Thyroid gland (tissue), 4 donors: Measurements from ENCODE around the gene SNX33. TPM values are rescaled to one million over a fixed set of nuclear protein-coding genes. Genes with fewer than 3 reads are reported as not detected.

Experiments used
- DNase-seq, 2 donors: peaks; one replicate each; pipeline ENCODE4 v3.0.0-alpha.2; 2019
- H3K27ac ChIP-seq, 3 donors: fragments of 200-600 bp; sonication (generic); 1 replicate in 2 of 3; 2 replicates in 1 of 3; pipeline ENCODE4 v1.5.1; 2016 to 2019; ENCODE audit warnings: mild to moderate bottlenecking in 1 of 3, moderate library complexity in 1 of 3
- H3K27me3 ChIP-seq: fragments of 200-600 bp; sonication (generic); one replicate; pipeline ENCODE4 v1.5.1; 2019
- H3K36me3 ChIP-seq, 2 donors: fragments of 200-600 bp; sonication (generic); one replicate each; pipeline ENCODE4 v1.5.1; 2016 to 2019
- H3K4me1 ChIP-seq, 2 donors: fragments of 200-600 bp; sonication (generic); one replicate each; pipeline ENCODE4 v1.5.1; 2017 to 2019
- H3K4me3 ChIP-seq, 3 donors: fragments of 200-600 bp; sonication (generic); replicated peaks in 1 of 3; 1 replicate in 2 of 3; 2 replicates in 1 of 3; pipeline ENCODE4 v1.5.1; 2016; ENCODE audit warnings: mild to moderate bottlenecking in 1 of 3
- H3K9me3 ChIP-seq: fragments of 200-600 bp; sonication (generic); one replicate; pipeline ENCODE4 v1.5.1; 2017
- CTCF ChIP-seq, 6 experiments: fragments of 200-600 bp in 3 of 6; fragments of 450-650 bp in 3 of 6; sonication (generic) in 3 of 6; IDR thresholded peaks; one replicate each; pipeline ENCODE4 v1.5.1; 2016 to 2019; ENCODE audit warnings: antibody characterized with exemption in 6 of 6, mild to moderate bottlenecking in 2 of 6, inconsistent platforms in 1 of 6, moderate library complexity in 1 of 6
- POLR2A ChIP-seq, 2 donors: fragments of 450-650 bp; IDR thresholded peaks; one replicate each; pipeline ENCODE4 v1.6.1; 2017; ENCODE audit warnings: antibody characterized with exemption in 2 of 2, mild to moderate bottlenecking in 2 of 2, moderate library complexity in 1 of 2
- WGBS, 2 donors: methylation state at CpG; one replicate each; pipeline ENCODE4 v1.1.5; 2017; 5-methylcytosine and 5-hydroxymethylcytosine counted together
- intact Hi-C: fragments of 100-400 bp; cut with DNase I; formaldehyde crosslinking; loops from one replicate; pipeline ENCODE4 v1.15.1; 2023
- total RNA-seq, 4 donors: library from RNA; depleted of rRNA; stranded (reverse); fragments of >200 nt; gene quantifications; one replicate each; pipeline ENCODE4 v1.2.3, GENCODE V29; 2016

The SNX33 gene
- total RNA-seq, 4 donors from 2014 or later = 22.8 to 28.7 (median 26.5) TPM

- Histone ChIP-seq H3K9me3 (no peaks in the 10 kb centered on the region), H3K27me3 (no peaks in the 10 kb centered on the region), H3K36me3 (no peaks in the 10 kb centered on the region), H3K4me1 (peaks cover 19 to 36% of the 10 kb centered on the region in 2 donors), H3K4me3 (peak overlapping the region; percentile 53 to 94 (median 71)), H3K27ac (peak overlapping the region; percentile 78 to 94 (median 93))
- no peak for DNase-seq
- 3 to 5% methylated on average over 13 to 15 of the region's 16 CpGs for whole genome bisulfite sequencing, 2 donors
- intact Hi-C loops = loop anchor here (10.0 kb wide), 1 partner anchor 46 kb away; no protein-coding TSS in a partner anchor
- TF ChIP-seq POLR2A (IDR thresholded peaks at IDR 0.05) (no peak), CTCF (IDR thresholded peaks at IDR 0.05) (no peak)
These were observed 8.5 kb upstream of the SNX33 start for GRCh38 chr15:75639191-75639708.

- Histone ChIP-seq H3K4me1 (peaks cover 19 to 36% of the 10 kb centered on the region in 2 donors), H3K27me3 (no peaks in the 10 kb centered on the region), H3K27ac (peak within 1 kb of the TSS; percentile 78 to 94 (median 93)), H3K4me3 (peak within 1 kb of the TSS; percentile 53 to 94 (median 71)), H3K9me3 (no peaks in the 10 kb centered on the region), H3K36me3 (no peaks in the 10 kb centered on the region)
- peak; percentile 96 to 97 for DNase-seq
- WGBS, 2 donors = 0% methylated on average over 6 to 13 of the region's 83 CpGs
- intact Hi-C loops = loop anchor here (10.0 kb wide), 1 partner anchor 45 kb away; no protein-coding TSS in a partner anchor
- TF ChIP-seq POLR2A (IDR thresholded peaks at IDR 0.05) (peak; percentile 81 to 98), CTCF (IDR thresholded peaks at IDR 0.05) (no peak)
These were observed 7.8 kb upstream of the SNX33 start, which contains the start of gene IMP3 for GRCh38 chr15:75639709-75640482. IMP3 (minus strand) TSS chr15:75640224; CDS start chr15:75640168, 56 bp downstream.

- 9 to 11% methylated on average over 15 to 17 of the region's 17 CpGs for WGBS, 2 donors
- Histone ChIP-seq H3K27me3 (no peaks in the 10 kb centered on the region), H3K9me3 (no peaks in the 10 kb centered on the region), H3K36me3 (no peaks in the 10 kb centered on the region), H3K4me1 (peaks cover 19 to 36% of the 10 kb centered on the region in 2 donors), H3K4me3 (peak overlapping the region; percentile 28 to 71 (median 37)), H3K27ac (peak overlapping the region; percentile 64 to 94 (median 93))
- intact Hi-C loops = no loop called here
- DNase-seq = peak in 1 of 2 donors; percentile 39
- TF ChIP-seq CTCF (IDR thresholded peaks at IDR 0.05) = peak in 3 of 6 experiments; percentile 15 to 42 (median 40)
- TF ChIP-seq POLR2A (IDR thresholded peaks at IDR 0.05) = no peak
These were observed 7.1 kb upstream of the SNX33 start for GRCh38 chr15:75640483-75641178.

GRCh38 chr15:75641179-75641503 lies 6.6 kb upstream of the SNX33 start:
- Histone ChIP-seq H3K4me1 (peaks cover 21 to 41% of the 10 kb centered on the region in 2 donors), H3K36me3 (no peaks in the 10 kb centered on the region), H3K4me3 (no peak overlapping the region), H3K27ac (no peak overlapping the region), H3K9me3 (no peaks in the 10 kb centered on the region), H3K27me3 (no peaks in the 10 kb centered on the region)
- TF ChIP-seq CTCF (IDR thresholded peaks at IDR 0.05) = no peak
- no peak for TF ChIP-seq POLR2A (IDR thresholded peaks at IDR 0.05)
- intact Hi-C loops = no loop called here
- 74 to 75% methylated on average over 4 of the region's 4 CpGs for WGBS, 2 donors
- no peak for DNase-seq
